Natural killer cell treated with Interleukin-12 subunit alpha and Interleukin-12 subunit beta and Interleukin-15 and Interleukin-18, amount 100 ng/mL, for 72 hours (primary cell): ENCODE measurements around the gene POPDC2. TPM values are rescaled to one million over a fixed set of nuclear protein-coding genes. Genes with fewer than 3 reads are reported as not detected.
"Not testable (repeated sequence)": the region's sequence is repeated elsewhere in the genome, so short reads cannot be mapped to it uniquely, and the experiment has no call there.

Experiments used
- ATAC-seq, 2 donors: fragments of 150-1000 bp; cut with Tn5 transposase in 1 of 2; sonication (Bioruptor Pico), chemical (Tn5 transposase) in 1 of 2; 2 replicates each; pipeline ENCODE4 v1.10.0; 2021
- DNase-seq: peaks from one replicate; pipeline ENCODE4 v3.0.0; 2022; ENCODE audit warnings: low spot score
- H3K27ac Mint-ChIP-seq, 2 donors: 1 replicate in 1 of 2; 2 replicates in 1 of 2; pipeline ENCODE4 v1.8.0; 2022; ENCODE audit warnings: mixed read lengths in 2 of 2, mild to moderate bottlenecking in 1 of 2, moderate library complexity in 1 of 2
- H3K27me3 Mint-ChIP-seq, 2 donors: 1 replicate in 1 of 2; 2 replicates in 1 of 2; pipeline ENCODE4 v1.8.0; 2022; ENCODE audit warnings: mixed read lengths in 2 of 2
- H3K36me3 Mint-ChIP-seq: one replicate; pipeline ENCODE4 v1.8.0; 2022; ENCODE audit warnings: mixed read lengths
- H3K4me1 Mint-ChIP-seq, 2 donors: 1 replicate in 1 of 2; 2 replicates in 1 of 2; pipeline ENCODE4 v1.8.0; 2022; ENCODE audit warnings: low read depth in 2 of 2, mixed read lengths in 2 of 2, mild to moderate bottlenecking in 1 of 2
- H3K4me3 Mint-ChIP-seq: one replicate; pipeline ENCODE4 v1.8.0; 2022; ENCODE audit warnings: mixed read lengths
- H3K9me3 Mint-ChIP-seq: 2 replicates; pipeline ENCODE4 v1.8.0; 2022; ENCODE audit warnings: mixed read lengths
- total RNA-seq, 2 donors: library from RNA; stranded (reverse); gene quantifications; one replicate each; pipeline ENCODE4 v1.2.3, GENCODE V29; 2022

POPDC2 gene
- total RNA-seq, 2 donors from 2014 or later, result 3.6 to 4.1 TPM

DNA sequence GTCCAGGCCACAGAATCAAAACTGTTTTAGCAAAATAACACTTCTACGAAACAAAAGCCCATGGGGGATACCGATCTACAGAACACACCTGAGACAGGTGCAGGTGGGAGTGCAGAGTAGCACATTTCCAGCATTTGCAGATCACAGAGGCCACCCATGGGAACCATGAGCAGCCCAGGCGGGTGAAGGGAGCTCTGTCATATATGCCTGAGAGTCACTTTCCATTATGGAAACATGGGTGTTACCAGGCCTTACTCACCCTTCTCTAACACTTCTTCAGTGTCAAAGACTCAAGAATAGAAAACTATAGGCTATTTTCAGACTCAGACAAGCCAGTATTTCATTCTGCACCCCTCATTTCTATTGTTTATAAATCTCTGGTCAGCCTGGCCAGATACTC is 59.2 kb downstream of the POPDC2 start:
- H3K36me3 Mint-ChIP-seq, result no peaks in the 10 kb centered on the region
- H3K27me3 Mint-ChIP-seq, result no peaks in the 10 kb centered on the region
- ATAC-seq (peak in 1 of 2 donors; percentile 4), DNase-seq (no peak)
- H3K27ac Mint-ChIP-seq, result no peak overlapping the region
- H3K9me3 Mint-ChIP-seq, result no peaks in the 10 kb centered on the region
- H3K4me3 Mint-ChIP-seq, result no peak overlapping the region
- H3K4me1 Mint-ChIP-seq, result peaks cover 8 to 16% of the 10 kb centered on the region in 2 donors

GRCh38 chr3:119600732-119601131 is 59.7 kb downstream of the POPDC2 start:
- no peak overlapping the region for H3K27ac Mint-ChIP-seq
- no peak overlapping the region for H3K4me3 Mint-ChIP-seq
- no peaks in the 10 kb centered on the region for H3K36me3 Mint-ChIP-seq
- ATAC-seq (peak; percentile 76 to 79), DNase-seq (no peak)
- peaks cover 10 to 16% of the 10 kb centered on the region in 2 donors for H3K4me1 Mint-ChIP-seq
- no peaks in the 10 kb centered on the region for H3K9me3 Mint-ChIP-seq
- H3K27me3 Mint-ChIP-seq, result no peaks in the 10 kb centered on the region

DNA sequence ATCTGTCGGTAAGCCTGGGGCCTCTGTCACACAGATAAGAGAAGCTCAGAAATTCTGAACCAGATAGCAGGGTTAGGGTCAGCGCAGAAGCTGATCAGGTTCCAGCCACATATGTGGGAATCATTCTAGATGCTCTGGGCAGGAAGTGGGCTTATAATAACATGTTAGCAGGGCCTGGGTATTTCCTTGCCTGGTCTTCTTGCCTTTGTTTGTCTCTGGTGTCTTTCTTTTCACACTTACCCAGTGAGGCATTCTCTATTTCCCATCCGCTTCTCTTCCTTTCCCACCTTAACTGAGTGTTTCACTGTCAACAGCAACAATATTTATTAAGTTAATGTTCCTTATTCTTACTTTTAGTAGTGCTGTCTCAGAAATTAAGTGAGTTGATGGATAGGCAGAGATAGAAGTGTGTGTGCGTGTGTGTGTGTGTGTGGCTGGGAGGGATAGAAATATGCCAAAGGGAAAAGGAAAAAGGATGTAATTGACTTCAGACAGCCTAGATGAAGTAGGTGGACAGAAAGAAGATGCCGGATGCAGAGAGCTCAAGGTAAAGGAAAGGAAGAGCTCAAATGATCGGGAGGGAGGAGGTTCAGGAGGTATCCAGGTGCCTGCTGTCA is 60.7 kb downstream of the POPDC2 start:
- Mint-ChIP-seq H3K4me3 (no peak overlapping the region), H3K27ac (no peak overlapping the region), H3K9me3 (no peaks in the 10 kb centered on the region), H3K4me1 (peaks cover 10 to 16% of the 10 kb centered on the region in 2 donors), H3K27me3 (no peaks in the 10 kb centered on the region), H3K36me3 (no peaks in the 10 kb centered on the region)
- DNase-seq (no peak), ATAC-seq (no peak)

- Mint-ChIP-seq H3K36me3 (no peaks in the 10 kb centered on the region), H3K4me3 (no peak overlapping the region), H3K4me1 (peaks cover 10 to 19% of the 10 kb centered on the region in 2 donors), H3K9me3 (no peaks in the 10 kb centered on the region), H3K27ac (peak overlapping the region in 1 of 2 donors; percentile 32), H3K27me3 (peaks cover 0 to 4% of the 10 kb centered on the region in 2 donors)
- ATAC-seq (no peak), DNase-seq (no peak)
Measured at GRCh38 chr3:119598410-119599098, 61.8 kb downstream of the POPDC2 start.

DNA sequence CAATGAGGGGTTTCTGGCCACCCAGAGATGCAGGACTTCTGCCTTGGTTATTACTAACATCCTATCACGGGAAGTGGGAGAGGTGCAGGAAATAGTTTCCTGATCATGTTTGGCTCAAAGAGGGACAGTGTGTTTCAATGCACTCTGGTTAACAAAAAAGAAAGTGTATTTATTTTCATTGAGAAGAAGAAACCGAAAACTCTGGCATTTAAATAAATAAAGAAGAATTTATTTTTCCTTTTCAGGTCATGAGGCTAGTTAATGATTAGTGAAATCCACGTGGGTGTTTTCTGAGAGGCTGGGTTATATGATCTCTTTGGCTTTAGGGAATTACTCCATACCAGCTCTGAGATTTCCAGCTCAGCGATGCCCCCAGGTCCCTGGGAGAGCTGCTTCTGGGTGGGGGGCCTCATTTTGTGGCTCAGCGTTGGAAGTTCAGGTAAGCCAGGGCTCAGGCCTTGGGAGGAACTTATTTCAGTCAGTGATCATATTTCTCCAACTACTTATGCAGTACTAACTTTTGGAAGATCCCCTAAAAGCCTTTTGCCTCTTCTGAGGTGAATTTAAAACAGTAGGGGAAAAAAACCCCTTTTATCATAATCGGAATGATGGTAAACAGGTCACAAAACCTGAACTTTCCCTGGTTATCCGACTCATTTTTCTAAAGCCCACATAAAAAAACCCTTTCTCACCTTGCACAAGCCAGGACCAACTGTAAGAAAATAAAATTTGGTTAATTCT is 62.7 kb downstream of the POPDC2 start, which contains the start of gene PLA1A:
PLA1A (plus strand) TSS at position 338 of the 741 bp plus-strand sequence; CDS start at position 367, 29 bp downstream.
- peak within 1 kb of the TSS in 1 of 2 donors; percentile 32 for H3K27ac Mint-ChIP-seq

DNA sequence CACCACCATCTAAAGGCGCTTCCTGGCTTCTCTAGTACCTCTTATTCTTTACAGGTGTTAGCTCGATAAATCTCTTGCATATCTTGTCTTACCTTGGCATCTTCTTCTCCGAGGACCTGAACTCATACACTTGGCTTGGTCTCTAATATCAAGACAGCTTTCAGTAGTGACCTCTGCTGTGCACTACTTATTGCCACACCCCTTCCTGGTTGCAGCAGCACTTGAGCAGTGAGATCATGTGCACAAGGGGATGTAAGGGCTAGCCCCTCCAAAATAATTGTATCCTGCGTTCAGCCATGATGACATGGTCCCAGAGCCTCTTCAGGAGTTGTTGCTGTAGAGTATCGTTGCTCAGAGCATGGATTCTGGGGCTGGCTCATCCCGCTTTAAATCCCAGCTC is 64.0 kb downstream of the POPDC2 start:
- ATAC-seq, result no peak
- H3K4me1 Mint-ChIP-seq, result peaks cover 10 to 19% of the 10 kb centered on the region in 2 donors
- H3K9me3 Mint-ChIP-seq, result no peaks in the 10 kb centered on the region
- peaks cover 6 to 7% of the 10 kb centered on the region in 2 donors for H3K27me3 Mint-ChIP-seq
- H3K27ac Mint-ChIP-seq, result no peak overlapping the region
- DNase-seq, result no peak
- no peaks in the 10 kb centered on the region for H3K36me3 Mint-ChIP-seq
- no peak overlapping the region for H3K4me3 Mint-ChIP-seq

More for the DNA sequence above, 62.7 kb downstream of the POPDC2 start, which contains the start of gene PLA1A:
- H3K4me3 Mint-ChIP-seq, result no peak within 1 kb of the TSS
- no peak for DNase-seq
- no peaks in the 10 kb centered on the region for H3K9me3 Mint-ChIP-seq
- H3K4me1 Mint-ChIP-seq, result peaks cover 10 to 19% of the 10 kb centered on the region in 2 donors
- no peaks in the 10 kb centered on the region for H3K36me3 Mint-ChIP-seq
- peaks cover 0 to 6% of the 10 kb centered on the region in 2 donors for H3K27me3 Mint-ChIP-seq
- no peak for ATAC-seq

- H3K27ac Mint-ChIP-seq, result no peak overlapping the region
- no peak overlapping the region for H3K4me3 Mint-ChIP-seq
- ATAC-seq (no peak), DNase-seq (no peak)
- H3K4me1 Mint-ChIP-seq, result peaks cover 10 to 19% of the 10 kb centered on the region in 2 donors
- no peaks in the 10 kb centered on the region for H3K36me3 Mint-ChIP-seq
- no peaks in the 10 kb centered on the region for H3K9me3 Mint-ChIP-seq
- H3K27me3 Mint-ChIP-seq, result peaks cover 6 to 7% of the 10 kb centered on the region in 2 donors
Measured at GRCh38 chr3:119595639-119596334, 64.6 kb downstream of the POPDC2 start.

DNA sequence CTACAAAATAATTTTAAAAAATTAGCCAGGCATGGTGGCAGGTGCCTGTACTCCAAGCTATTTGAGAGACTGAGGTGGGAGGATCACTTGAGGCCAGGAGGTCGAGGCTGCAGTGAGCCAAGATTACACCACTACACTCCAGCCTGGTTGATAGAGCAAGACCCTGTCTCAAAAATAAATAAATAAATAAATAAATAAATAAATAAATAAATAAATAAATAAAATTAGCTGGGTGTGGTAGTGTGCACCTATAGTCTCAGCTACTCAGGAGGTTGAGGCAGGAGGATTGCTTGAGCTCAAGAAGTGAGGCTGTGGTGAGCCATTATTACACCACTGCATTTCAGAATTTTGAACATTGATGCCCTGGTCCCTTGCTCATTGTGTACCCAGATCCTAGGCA is 65.5 kb downstream of the POPDC2 start:
- not testable (repeated sequence) for ATAC-seq, H3K27ac Mint-ChIP-seq, H3K36me3 Mint-ChIP-seq, H3K9me3 Mint-ChIP-seq, DNase-seq, H3K27me3 Mint-ChIP-seq, H3K4me3 Mint-ChIP-seq
- H3K4me1 Mint-ChIP-seq, result peaks cover 9 to 19% of the 10 kb centered on the region in 2 donors

GRCh38 chr3:119594066-119594465 is 66.3 kb downstream of the POPDC2 start:
- no peak overlapping the region for H3K27ac Mint-ChIP-seq
- peaks cover 5% of the 10 kb centered on the region for H3K36me3 Mint-ChIP-seq
- peaks cover 5 to 13% of the 10 kb centered on the region in 2 donors for H3K4me1 Mint-ChIP-seq
- DNase-seq, result no peak
- peaks cover 7 to 8% of the 10 kb centered on the region in 2 donors for H3K27me3 Mint-ChIP-seq
- H3K4me3 Mint-ChIP-seq, result no peak overlapping the region
- no peak for ATAC-seq
- no peaks in the 10 kb centered on the region for H3K9me3 Mint-ChIP-seq

DNA sequence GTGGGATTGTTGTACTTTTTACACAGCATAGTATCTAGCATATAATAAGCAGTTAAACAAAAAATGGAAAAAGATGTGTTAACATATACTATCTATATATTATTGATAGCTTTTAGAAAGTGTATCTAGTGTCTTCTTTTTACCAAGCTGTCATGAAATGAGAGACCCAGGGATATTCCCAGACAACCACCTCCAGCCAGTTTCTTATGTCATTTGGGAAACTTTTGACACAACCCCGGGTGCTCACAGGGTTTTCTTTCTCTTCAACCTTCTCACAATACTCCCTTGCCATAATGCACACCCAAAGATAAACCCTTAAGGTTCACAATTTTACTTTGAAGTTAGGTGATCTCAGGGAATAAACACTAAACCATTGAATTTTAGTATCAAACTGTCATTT is 67.5 kb downstream of the POPDC2 start:
- peaks cover 5% of the 10 kb centered on the region for H3K36me3 Mint-ChIP-seq
- H3K4me3 Mint-ChIP-seq, result no peak overlapping the region
- H3K27ac Mint-ChIP-seq, result no peak overlapping the region
- peaks cover 5 to 7% of the 10 kb centered on the region in 2 donors for H3K4me1 Mint-ChIP-seq
- H3K27me3 Mint-ChIP-seq, result peaks cover 7 to 8% of the 10 kb centered on the region in 2 donors
- DNase-seq (no peak), ATAC-seq (no peak)
- no peaks in the 10 kb centered on the region for H3K9me3 Mint-ChIP-seq

Other genes starting within 250 kb of the POPDC2 start
- 10 to 100 TPM; 66.6 to 71.5 TPM for gene TMEM39A, start 197.0 kb downstream of the POPDC2 start, total RNA-seq
- gene POGLUT1, start 191.6 kb downstream of the POPDC2 start, total RNA-seq, result 10 to 100 TPM; 21.4 to 38.5 TPM
- 10 to 100 TPM; 91.0 to 94.0 TPM for gene TIMMDC1, start 162.0 kb downstream of the POPDC2 start, total RNA-seq
- 1 to 10 TPM in 1 of 2 donors, under 1 TPM in 1; 0.62 to 1.7 TPM for gene CD80, start 101.0 kb downstream of the POPDC2 start, total RNA-seq
- gene ADPRH, start 81.1 kb downstream of the POPDC2 start, total RNA-seq, result 10 to 100 TPM in 1 of 2 donors, 1 to 10 TPM in 1; 9.2 to 10.7 TPM
- under 1 TPM in 1 of 2 donors, not detected in 1; 0.19 TPM for gene PLA1A, start 62.7 kb downstream of the POPDC2 start, total RNA-seq
- 10 to 100 TPM; 98.7 to 99.9 TPM for gene COX17, start 16.8 kb upstream of the POPDC2 start, total RNA-seq
- gene CFAP91, start 42.4 kb upstream of the POPDC2 start, total RNA-seq, result not detected
- not detected for gene NR1I2, start 121.5 kb upstream of the POPDC2 start, total RNA-seq